Esophagus squamous epithelium (tissue), 5 donors: Measurements from ENCODE around the gene USP28. TPM values are rescaled to one million over a fixed set of nuclear protein-coding genes. Genes with fewer than 3 reads are reported as not detected.

Source experiments
- DNase-seq: peaks from one replicate; lab custom pipeline; 2025; lab: John Stamatoyannopoulos, UW
- H3K27ac ChIP-seq, 4 donors: fragments of 200-600 bp; sonication (generic); one replicate each; pipeline ENCODE4 v1.5.1; 2016 to 2019; ENCODE audit warnings: mild to moderate bottlenecking in 1 of 4
- H3K27me3 ChIP-seq, 4 donors: fragments of 200-600 bp; sonication (generic); 1 replicate in 3 of 4; 2 replicates in 1 of 4; pipeline versions ENCODE4 v1.5.1 to v1.6.0; 2017 to 2021; ENCODE audit warnings: antibody characterized with exemption in 1 of 4
- H3K36me3 ChIP-seq, 3 donors: fragments of 200-600 bp; sonication (generic); one replicate each; pipeline ENCODE4 v1.5.1; 2016 to 2019
- H3K4me1 ChIP-seq, 3 donors: fragments of 200-600 bp; sonication (generic); one replicate each; pipeline ENCODE4 v1.5.1; 2017 to 2019
- H3K4me3 ChIP-seq, 4 donors: fragments of 200-600 bp; sonication (generic); 1 replicate in 3 of 4; 2 replicates in 1 of 4; pipeline ENCODE4 v1.5.1; 2016 to 2019; ENCODE audit warnings: mild to moderate bottlenecking in 2 of 4, moderate library complexity in 1 of 4
- H3K9me3 ChIP-seq, 3 donors: fragments of 200-600 bp; sonication (generic); one replicate each; pipeline ENCODE4 v1.5.1; 2016 to 2019
- POLR2A ChIP-seq, 4 donors: fragments of 450-650 bp; IDR thresholded peaks; one replicate each; pipeline ENCODE4 v1.6.1; 2017; ENCODE audit warnings: antibody characterized with exemption in 4 of 4, mild to moderate bottlenecking in 4 of 4, moderate library complexity in 3 of 4
- WGBS, 2 donors: methylation state at CpG; one replicate each; pipeline ENCODE4 v1.1.5; 2018; 5-methylcytosine and 5-hydroxymethylcytosine counted together
- intact Hi-C: fragments of 100-400 bp; cut with DNase I; formaldehyde crosslinking; loops from one replicate; pipeline ENCODE4 v1.15.0; 2022
- total RNA-seq, 4 donors: library from RNA; depleted of rRNA; stranded (reverse); fragments of >200 nt; gene quantifications; one replicate each; pipeline ENCODE4 v1.1.0, GENCODE V29; 2016
- TF ChIP-seq, protein P1 (sequence below), 6 experiments: fragments of 450-650 bp in 4 of 6; fragments of 200-600 bp in 2 of 6; sonication (generic) in 2 of 6; IDR thresholded peaks; one replicate each; pipeline ENCODE4 v1.5.1; 2016 to 2019; ENCODE audit warnings: antibody characterized with exemption in 6 of 6, mild to moderate bottlenecking in 4 of 6, moderate library complexity in 4 of 6
- donor health status: DM: yes; HTN: yes; CAD: no.

USP28 gene
- total RNA-seq, 4 donors from 2014 or later, result 11.4 to 38.6 (median 16.0) TPM

DNA sequence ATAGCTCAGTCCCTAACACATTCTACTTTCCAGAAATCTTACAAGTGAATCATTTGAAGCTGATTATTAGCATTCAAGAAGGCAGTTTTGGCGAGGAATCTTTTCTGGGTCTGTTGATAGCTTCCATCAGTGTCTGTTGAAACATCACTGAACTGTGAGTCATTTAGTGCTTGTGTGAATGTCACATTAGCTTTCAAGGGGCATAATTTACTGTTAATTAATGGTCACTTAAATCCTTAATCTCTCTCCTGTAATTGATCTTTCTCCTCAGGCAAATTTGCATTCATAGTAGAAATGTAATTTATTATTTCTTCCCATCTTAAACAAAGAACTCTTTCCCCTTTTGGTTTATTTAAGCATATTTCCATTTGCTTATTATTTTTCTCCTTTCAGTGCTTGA lies 31.8 kb upstream of the USP28 start:
- Histone ChIP-seq H3K4me3 (no peak overlapping the region), H3K9me3 (no peaks in the 10 kb centered on the region), H3K27me3 (peaks cover 0 to 33% (median 0%) of the 10 kb centered on the region in 4 donors), H3K36me3 (no peaks in the 10 kb centered on the region), H3K27ac (no peak overlapping the region), H3K4me1 (no peaks in the 10 kb centered on the region)
- intact Hi-C loops, result no loop called here
- no peak for DNase-seq
- no peak for TF ChIP-seq POLR2A (IDR thresholded peaks at IDR 0.05)
- TF ChIP-seq, protein P1, sequence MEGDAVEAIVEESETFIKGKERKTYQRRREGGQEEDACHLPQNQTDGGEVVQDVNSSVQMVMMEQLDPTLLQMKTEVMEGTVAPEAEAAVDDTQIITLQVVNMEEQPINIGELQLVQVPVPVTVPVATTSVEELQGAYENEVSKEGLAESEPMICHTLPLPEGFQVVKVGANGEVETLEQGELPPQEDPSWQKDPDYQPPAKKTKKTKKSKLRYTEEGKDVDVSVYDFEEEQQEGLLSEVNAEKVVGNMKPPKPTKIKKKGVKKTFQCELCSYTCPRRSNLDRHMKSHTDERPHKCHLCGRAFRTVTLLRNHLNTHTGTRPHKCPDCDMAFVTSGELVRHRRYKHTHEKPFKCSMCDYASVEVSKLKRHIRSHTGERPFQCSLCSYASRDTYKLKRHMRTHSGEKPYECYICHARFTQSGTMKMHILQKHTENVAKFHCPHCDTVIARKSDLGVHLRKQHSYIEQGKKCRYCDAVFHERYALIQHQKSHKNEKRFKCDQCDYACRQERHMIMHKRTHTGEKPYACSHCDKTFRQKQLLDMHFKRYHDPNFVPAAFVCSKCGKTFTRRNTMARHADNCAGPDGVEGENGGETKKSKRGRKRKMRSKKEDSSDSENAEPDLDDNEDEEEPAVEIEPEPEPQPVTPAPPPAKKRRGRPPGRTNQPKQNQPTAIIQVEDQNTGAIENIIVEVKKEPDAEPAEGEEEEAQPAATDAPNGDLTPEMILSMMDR (IDR thresholded peaks at IDR 0.05), result no peak
- WGBS, 2 donors, result 28 to 29% methylated on average over 1 of the region's 1 CpG

DNA sequence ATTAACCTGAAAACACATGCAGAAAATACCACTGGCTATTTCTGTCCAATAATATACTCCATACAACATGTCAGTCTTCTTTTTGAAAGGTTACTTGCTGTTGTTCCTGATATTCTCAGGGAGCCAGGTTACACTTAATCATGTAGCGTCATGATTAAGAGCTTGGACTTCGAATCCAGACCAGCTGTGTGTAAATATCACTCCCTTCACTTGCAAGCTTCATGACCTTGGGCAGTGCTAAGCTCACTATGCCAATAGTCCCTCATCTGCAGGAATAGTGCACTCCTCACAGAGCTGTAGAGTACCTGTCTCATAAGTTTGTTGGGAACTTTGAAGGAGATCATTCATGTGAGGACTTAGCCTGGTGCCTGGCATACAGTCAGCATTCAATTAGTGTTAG lies 31.1 kb upstream of the USP28 start:
- intact Hi-C loops, result no loop called here
- Histone ChIP-seq H3K9me3 (no peaks in the 10 kb centered on the region), H3K4me1 (no peaks in the 10 kb centered on the region), H3K36me3 (no peaks in the 10 kb centered on the region), H3K27ac (no peak overlapping the region), H3K4me3 (no peak overlapping the region), H3K27me3 (peaks cover 0 to 30% (median 0%) of the 10 kb centered on the region in 4 donors)
- no peak for TF ChIP-seq POLR2A (IDR thresholded peaks at IDR 0.05)
- TF ChIP-seq, protein P1 (IDR thresholded peaks at IDR 0.05), result no peak
- 73 to 74% methylated on average over 2 of the region's 2 CpGs for WGBS, 2 donors
- DNase-seq, result no peak

DNA sequence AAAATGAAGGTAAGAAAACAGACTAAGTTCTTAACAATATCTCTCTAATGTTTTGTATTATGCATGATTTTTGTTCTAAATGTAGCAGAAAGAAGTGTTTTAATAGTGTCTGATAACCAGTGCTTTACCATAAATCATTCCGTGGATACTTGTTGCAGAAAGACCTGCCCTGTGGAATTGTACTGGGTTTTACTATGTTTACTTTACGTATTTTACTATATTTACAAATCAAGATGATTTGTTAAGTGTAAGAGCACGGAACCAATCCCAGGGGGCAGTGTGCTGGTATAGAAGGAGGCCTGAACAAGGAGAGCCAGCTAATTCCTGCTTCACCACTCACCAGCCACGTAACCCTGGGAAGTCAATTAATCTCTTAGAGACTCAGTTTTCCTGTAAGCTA lies 30.7 kb upstream of the USP28 start:
- DNase-seq, result no peak
- Histone ChIP-seq H3K4me3 (no peak overlapping the region), H3K9me3 (no peaks in the 10 kb centered on the region), H3K27ac (no peak overlapping the region), H3K4me1 (no peaks in the 10 kb centered on the region), H3K36me3 (no peaks in the 10 kb centered on the region), H3K27me3 (peaks cover 0 to 25% (median 0%) of the 10 kb centered on the region in 4 donors)
- intact Hi-C loops, result no loop called here
- TF ChIP-seq, protein P1 (IDR thresholded peaks at IDR 0.05), result peak in 1 of 6 experiments; percentile 21
- no peak for TF ChIP-seq POLR2A (IDR thresholded peaks at IDR 0.05)
- 62 to 64% methylated on average over 4 of the region's 4 CpGs for WGBS, 2 donors

DNA sequence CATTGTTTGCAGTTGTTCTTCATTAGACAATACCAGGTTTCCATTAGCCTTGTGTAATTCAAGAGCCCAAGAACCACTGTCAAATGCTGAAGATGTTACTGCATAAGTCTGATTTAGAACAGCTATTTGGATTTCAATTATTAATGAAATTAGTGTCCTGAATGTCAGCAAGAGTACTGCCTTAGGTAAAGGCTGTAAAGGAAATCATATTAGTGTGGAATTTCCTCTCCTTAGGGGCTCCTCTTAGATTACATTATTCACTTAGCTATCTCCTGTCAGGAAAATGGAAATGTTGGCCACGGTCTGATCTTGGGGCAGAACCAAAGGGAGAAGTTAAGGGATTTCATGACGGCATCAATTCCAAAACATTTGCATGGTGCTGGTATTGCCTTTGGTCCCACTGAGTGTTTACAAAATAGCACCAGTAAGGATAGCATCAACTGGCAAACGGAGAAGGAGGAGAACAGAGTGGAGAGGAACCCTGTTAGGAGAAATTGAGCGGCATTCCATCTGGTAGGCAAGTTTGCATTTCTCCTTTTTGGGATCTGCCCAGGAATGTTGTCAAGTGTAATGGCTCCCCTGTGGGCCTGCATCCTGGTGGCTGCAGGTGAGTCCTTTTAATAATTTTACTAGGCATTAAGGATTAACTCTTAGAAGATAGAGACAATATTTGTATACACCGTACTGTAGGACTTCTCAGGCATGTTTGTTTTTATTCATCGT lies 29.2 kb upstream of the USP28 start, which contains the start of gene HTR3B:
HTR3B (plus strand) TSS at position 418 of the 723 bp plus-strand sequence; CDS start at position 556, 138 bp downstream.
- no peaks in the 10 kb centered on the region for H3K4me1 ChIP-seq
- peaks cover 0 to 23% (median 0%) of the 10 kb centered on the region in 4 donors for H3K27me3 ChIP-seq
- no peaks in the 10 kb centered on the region for H3K36me3 ChIP-seq
- no peaks in the 10 kb centered on the region for H3K9me3 ChIP-seq
- DNase-seq, result no peak
- intact Hi-C loops, result no loop called here
- no peak for TF ChIP-seq POLR2A (IDR thresholded peaks at IDR 0.05)
- TF ChIP-seq, protein P1 (IDR thresholded peaks at IDR 0.05), result no peak
- no peak within 1 kb of the TSS for H3K27ac ChIP-seq
- 54 to 67% methylated on average over 6 of the region's 6 CpGs for WGBS, 2 donors
- no peak within 1 kb of the TSS for H3K4me3 ChIP-seq

DNA sequence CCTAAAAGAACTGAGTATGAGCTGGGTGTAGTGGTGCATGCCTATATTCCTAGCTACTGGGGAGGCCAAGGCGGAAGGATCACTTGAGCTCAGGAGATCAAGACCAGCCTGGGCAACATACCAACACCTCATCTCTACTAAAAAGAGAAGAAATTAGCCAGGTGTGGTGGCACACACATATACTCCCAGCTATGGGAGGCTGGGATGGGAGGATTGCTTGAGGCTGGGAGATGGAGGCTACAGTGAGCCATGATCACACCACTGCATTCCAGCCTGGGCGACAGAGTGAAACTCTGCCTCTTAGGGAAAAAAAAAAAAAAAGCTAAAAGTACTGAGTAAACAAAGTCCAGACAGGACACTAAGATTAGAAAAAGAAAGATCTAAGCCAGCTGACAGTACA lies 25.8 kb upstream of the USP28 start:
- no peak overlapping the region for H3K27ac ChIP-seq
- WGBS, 2 donors, result 87 to 93% methylated on average over 2 of the region's 2 CpGs
- H3K36me3 ChIP-seq, result no peaks in the 10 kb centered on the region
- no peak for DNase-seq
- no peaks in the 10 kb centered on the region for H3K9me3 ChIP-seq
- no peaks in the 10 kb centered on the region for H3K4me1 ChIP-seq
- intact Hi-C loops, result no loop called here
- H3K4me3 ChIP-seq, result no peak overlapping the region
- no peak for TF ChIP-seq POLR2A (IDR thresholded peaks at IDR 0.05)
- TF ChIP-seq, protein P1 (IDR thresholded peaks at IDR 0.05), result no peak
- H3K27me3 ChIP-seq, result no peaks in the 10 kb centered on the region
